DMS153 (cell line): Measurements from ENCODE around the gene SMG5.

ENCODE experiments used
- DNase-seq: peaks from one replicate; lab custom pipeline; 2025; lab: John Stamatoyannopoulos, UW

SMG5 gene

GRCh38 chr1:156279837-156280236 lies 2.8 kb downstream of the SMG5 start:
- DNase-seq, result no peak

GRCh38 chr1:156276966-156277381 lies 5.7 kb downstream of the SMG5 start:
- no peak for DNase-seq

- no peak for DNase-seq
These were observed 6.1 kb downstream of the SMG5 start for GRCh38 chr1:156276532-156276931.

GRCh38 chr1:156270314-156270713 lies 12.3 kb downstream of the SMG5 start:
- no peak for DNase-seq

GRCh38 chr1:156268336-156268735 lies 14.3 kb downstream of the SMG5 start:
- no peak for DNase-seq

GRCh38 chr1:156266051-156266450 lies 16.6 kb downstream of the SMG5 start:
- DNase-seq, result no peak

GRCh38 chr1:156263288-156263655 lies 19.4 kb downstream of the SMG5 start:
- no peak for DNase-seq

GRCh38 chr1:156262461-156263287 lies 20.0 kb downstream of the SMG5 start:
- DNase-seq, result no peak

GRCh38 chr1:156260896-156261295 lies 21.7 kb downstream of the SMG5 start:
- DNase-seq, result no peak

GRCh38 chr1:156259805-156260204 lies 22.8 kb downstream of the SMG5 start:
- DNase-seq, result no peak

- DNase-seq, result no peak
These were observed 23.8 kb downstream of the SMG5 start for GRCh38 chr1:156258859-156259258.

GRCh38 chr1:156257711-156258110 lies 24.9 kb downstream of the SMG5 start:
- DNase-seq, result no peak

- no peak for DNase-seq
These were observed 29.0 kb downstream of the SMG5 start for GRCh38 chr1:156253634-156254033.

GRCh38 chr1:156251527-156251926 lies 31.1 kb downstream of the SMG5 start:
- no peak for DNase-seq

- no peak for DNase-seq
These were observed 33.0 kb downstream of the SMG5 start for GRCh38 chr1:156249593-156249992.

- no peak for DNase-seq
These were observed 34.3 kb downstream of the SMG5 start for GRCh38 chr1:156248323-156248683.

GRCh38 chr1:156247460-156248322 lies 34.9 kb downstream of the SMG5 start, which contains the start of gene PAQR6:
Gene PAQR6, minus strand, starts transcription at chr1:156248056. Its CDS starts 1,325 bp downstream, at chr1:156246731.
- peak; percentile 37 for DNase-seq

- DNase-seq, result no peak
These were observed 35.7 kb downstream of the SMG5 start for GRCh38 chr1:156246781-156247459.

GRCh38 chr1:156246241-156246780 lies 36.3 kb downstream of the SMG5 start:
- no peak for DNase-seq

- DNase-seq, result peak; percentile 21
These were observed 37.0 kb downstream of the SMG5 start for GRCh38 chr1:156245451-156246232.

GRCh38 chr1:156244712-156245111 lies 37.9 kb downstream of the SMG5 start:
- DNase-seq, result no peak
